ENCODE data around the gene TRIM38.

DNA sequence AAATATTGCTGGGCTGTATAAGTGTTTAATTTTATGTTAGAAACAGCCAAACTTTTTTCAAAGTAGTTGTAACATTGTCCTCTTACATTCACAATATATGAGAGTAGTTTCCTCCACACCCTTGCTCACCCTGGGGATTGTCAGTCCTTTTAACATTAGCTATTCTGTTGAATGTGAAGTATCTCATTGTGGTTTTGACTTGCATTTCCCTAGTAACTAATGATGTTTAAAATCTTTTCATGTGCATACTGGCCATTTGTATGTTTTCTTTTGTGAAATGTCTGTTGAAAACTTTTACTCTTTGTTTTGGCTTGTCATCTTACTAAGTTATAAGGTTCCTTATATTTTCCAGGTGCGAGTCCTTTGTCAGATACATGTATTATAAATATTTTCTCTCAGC is 32.9 kb downstream of the TRIM38 start:
- TF ChIP-seq POLR2A (IDR thresholded peaks at IDR 0.05) (no peak), POLR2AphosphoS5 (IDR thresholded peaks at IDR 0.05) (no peak)
- TF ChIP-seq, protein P1, sequence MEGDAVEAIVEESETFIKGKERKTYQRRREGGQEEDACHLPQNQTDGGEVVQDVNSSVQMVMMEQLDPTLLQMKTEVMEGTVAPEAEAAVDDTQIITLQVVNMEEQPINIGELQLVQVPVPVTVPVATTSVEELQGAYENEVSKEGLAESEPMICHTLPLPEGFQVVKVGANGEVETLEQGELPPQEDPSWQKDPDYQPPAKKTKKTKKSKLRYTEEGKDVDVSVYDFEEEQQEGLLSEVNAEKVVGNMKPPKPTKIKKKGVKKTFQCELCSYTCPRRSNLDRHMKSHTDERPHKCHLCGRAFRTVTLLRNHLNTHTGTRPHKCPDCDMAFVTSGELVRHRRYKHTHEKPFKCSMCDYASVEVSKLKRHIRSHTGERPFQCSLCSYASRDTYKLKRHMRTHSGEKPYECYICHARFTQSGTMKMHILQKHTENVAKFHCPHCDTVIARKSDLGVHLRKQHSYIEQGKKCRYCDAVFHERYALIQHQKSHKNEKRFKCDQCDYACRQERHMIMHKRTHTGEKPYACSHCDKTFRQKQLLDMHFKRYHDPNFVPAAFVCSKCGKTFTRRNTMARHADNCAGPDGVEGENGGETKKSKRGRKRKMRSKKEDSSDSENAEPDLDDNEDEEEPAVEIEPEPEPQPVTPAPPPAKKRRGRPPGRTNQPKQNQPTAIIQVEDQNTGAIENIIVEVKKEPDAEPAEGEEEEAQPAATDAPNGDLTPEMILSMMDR (IDR thresholded peaks at IDR 0.05), result no peak

Measured in sigmoid colon (tissue), 4 donors.